Kidney (tissue), 14 donors: ENCODE measurements around the gene GPC1. TPM values are rescaled to one million over a fixed set of nuclear protein-coding genes. Genes with fewer than 3 reads are reported as not detected.
A peak's percentile ranks its signal among the peaks of the same experiment; 100 is the strongest.

Experiments used
- DNase-seq, 5 donors: peaks; one replicate each; pipeline ENCODE4 v3.0.0-alpha.2; 2013 to 2020
- FAIRE-seq: peaks from 2 replicates; lab custom pipeline; 2012; peaks lifted over from hg19 to GRCh38; lab: Jason Lieb, UNC
- H3K27ac ChIP-seq, 2 donors: one replicate each; pipeline ENCODE4 v1.7.0; 2013; ENCODE audit warnings: low read depth in 2 of 2, low read length in 2 of 2, inconsistent platforms in 1 of 2
- H3K27me3 ChIP-seq: one replicate; pipeline ENCODE4 v1.7.1; 2013; ENCODE audit warnings: low read length, inconsistent platforms; ENCODE audit not compliant: control insufficient read depth, insufficient read depth
- H3K36me3 ChIP-seq, 3 donors: one replicate each; pipeline versions ENCODE4 v1.7.0 to v1.7.1; 2013; ENCODE audit warnings: low read length in 3 of 3, control low read depth in 1 of 3, inconsistent platforms in 1 of 3; ENCODE audit not compliant: insufficient read depth in 3 of 3, control insufficient read depth in 2 of 3
- H3K4me1 ChIP-seq, 3 donors: one replicate each; pipeline versions ENCODE4 v1.7.0 to v1.7.1; 2013; ENCODE audit warnings: low read length in 3 of 3, inconsistent platforms in 1 of 3, low read depth in 1 of 3; ENCODE audit not compliant: control insufficient read depth in 2 of 3, insufficient read depth in 2 of 3
- H3K4me3 ChIP-seq, 3 donors: one replicate each; pipeline versions ENCODE4 v1.7.0 to v1.8.1; 2013; ENCODE audit warnings: low read length in 3 of 3, control low read depth in 1 of 3, inconsistent platforms in 1 of 3
- H3K9ac ChIP-seq, 3 donors: one replicate each; pipeline versions ENCODE4 v1.7.0 to v1.7.1; 2013; ENCODE audit warnings: low read length in 3 of 3, control low read depth in 1 of 3, inconsistent platforms in 1 of 3
- H3K9me3 ChIP-seq, 3 donors: one replicate each; pipeline versions ENCODE4 v1.7.0 to v1.7.1; 2013; ENCODE audit warnings: low read length in 3 of 3, control low read depth in 1 of 3, inconsistent platforms in 1 of 3; ENCODE audit not compliant: control insufficient read depth in 2 of 3, insufficient read depth in 1 of 3
- intact Hi-C: fragments of 100-400 bp; cut with DNase I; formaldehyde crosslinking; loops from one replicate; pipeline ENCODE4 v1.11.1; 2022
- polyA plus RNA-seq: library from polyadenylated mRNA; stranded (reverse); fragments of 350-450 nt; fragmentation: Illumina TruSeq; extraction: RNeasy Lipid Tissue Mini Kit (QIAGEN cat#74804); gene quantifications from one replicate; pipeline ENCODE4 v1.2.3, GENCODE V29; 2014; ENCODE audit warnings: low read depth, low replicate concordance; ENCODE audit not compliant: insufficient read depth
- total RNA-seq: library from RNA; stranded (reverse); fragmentation: NEBNext Ultra II Directional; extraction: Animal tissue kit (Norgen Biotek cat#: 25700); gene quantifications from one replicate; pipeline ENCODE4 v1.2.1, GENCODE V29; 2021
- TF ChIP-seq, protein P1 (sequence below): IDR thresholded peaks from 3 replicates; pipeline ENCODE4 v1.5.1; 2012; ENCODE audit warnings: mild to moderate bottlenecking, moderate library complexity, borderline replicate concordance; ENCODE audit not compliant: insufficient read depth; ENCODE audit errors: extremely low read depth
- donor health status: control.
- donor health status: control.
- donor health status: control.
- donor health status: control.
- donor health status: control.
- donor health status: DM: yes; HTN: yes; CAD: no.
- donor health status: Normal renal cell carcinoma (clear cell type).

The GPC1 gene
- total and polyA plus RNA-seq, 2 donors from 2014 or later: 18.4 to 124 TPM

DNA sequence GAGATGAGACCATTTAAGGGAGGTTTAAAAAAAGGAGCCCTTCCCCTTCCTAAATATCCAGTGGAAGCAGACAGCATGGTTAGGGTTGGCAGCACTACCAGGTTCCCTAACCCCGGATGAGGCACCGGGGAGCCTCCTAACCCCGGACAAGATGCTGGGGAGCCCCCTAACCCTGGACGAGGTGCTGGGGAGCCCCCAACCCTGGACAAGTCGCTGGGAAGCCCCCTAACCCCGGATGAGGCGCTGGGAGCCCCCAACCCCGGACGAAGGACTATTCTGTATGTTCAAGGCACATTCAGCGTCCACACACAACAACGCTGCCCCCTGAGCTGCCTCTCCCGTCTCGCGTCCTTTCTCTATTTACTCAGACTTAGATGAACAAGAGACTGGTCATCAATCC is 70.4 kb downstream of the GPC1 start:
- Histone ChIP-seq H3K4me1 (no peaks in the 10 kb centered on the region), H3K27ac (no peak overlapping the region), H3K27me3 (no peaks in the 10 kb centered on the region), H3K4me3 (no peak overlapping the region), H3K9me3 (no peaks in the 10 kb centered on the region), H3K9ac (no peak overlapping the region), H3K36me3 (peaks cover 0 to 6% (median 0%) of the 10 kb centered on the region in 3 donors)
- TF ChIP-seq, protein P1, sequence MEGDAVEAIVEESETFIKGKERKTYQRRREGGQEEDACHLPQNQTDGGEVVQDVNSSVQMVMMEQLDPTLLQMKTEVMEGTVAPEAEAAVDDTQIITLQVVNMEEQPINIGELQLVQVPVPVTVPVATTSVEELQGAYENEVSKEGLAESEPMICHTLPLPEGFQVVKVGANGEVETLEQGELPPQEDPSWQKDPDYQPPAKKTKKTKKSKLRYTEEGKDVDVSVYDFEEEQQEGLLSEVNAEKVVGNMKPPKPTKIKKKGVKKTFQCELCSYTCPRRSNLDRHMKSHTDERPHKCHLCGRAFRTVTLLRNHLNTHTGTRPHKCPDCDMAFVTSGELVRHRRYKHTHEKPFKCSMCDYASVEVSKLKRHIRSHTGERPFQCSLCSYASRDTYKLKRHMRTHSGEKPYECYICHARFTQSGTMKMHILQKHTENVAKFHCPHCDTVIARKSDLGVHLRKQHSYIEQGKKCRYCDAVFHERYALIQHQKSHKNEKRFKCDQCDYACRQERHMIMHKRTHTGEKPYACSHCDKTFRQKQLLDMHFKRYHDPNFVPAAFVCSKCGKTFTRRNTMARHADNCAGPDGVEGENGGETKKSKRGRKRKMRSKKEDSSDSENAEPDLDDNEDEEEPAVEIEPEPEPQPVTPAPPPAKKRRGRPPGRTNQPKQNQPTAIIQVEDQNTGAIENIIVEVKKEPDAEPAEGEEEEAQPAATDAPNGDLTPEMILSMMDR: no peak
- intact Hi-C loops: no loop called here
- FAIRE-seq: no peak
- DNase-seq: peak in 3 of 5 donors; percentile 3 to 45 (median 20)

DNA sequence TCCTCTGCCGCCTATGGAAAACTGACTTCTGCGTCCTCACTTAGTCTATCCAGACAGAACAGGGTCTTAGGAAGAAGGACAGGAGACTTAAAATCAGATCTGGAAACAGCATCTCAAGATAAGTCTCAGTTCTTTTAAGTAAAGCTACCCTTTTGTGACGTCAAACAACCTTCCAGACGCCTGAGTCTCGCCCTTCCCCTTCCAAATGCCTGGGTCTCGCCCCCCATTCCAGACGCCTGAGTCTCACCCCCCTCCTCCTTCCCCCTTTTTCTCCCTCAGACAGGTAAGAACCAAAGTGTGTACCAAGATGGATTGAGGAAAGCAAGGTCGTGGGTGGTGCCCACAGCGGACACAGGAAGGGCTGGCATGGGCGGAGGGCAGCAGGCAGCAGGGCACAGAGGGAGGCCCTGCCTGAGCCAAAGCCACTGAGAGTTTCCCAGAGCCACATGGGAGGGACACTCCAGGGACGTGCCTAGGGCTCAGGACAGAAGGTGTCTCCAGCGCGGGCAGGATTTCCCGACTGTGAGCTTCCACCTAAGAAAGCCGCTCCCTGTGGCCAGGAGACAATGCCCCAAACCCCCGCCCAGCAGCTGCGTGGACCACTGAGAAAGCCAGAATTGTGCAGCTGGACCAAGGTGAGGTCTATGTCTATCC is 71.1 kb downstream of the GPC1 start:
- no peak overlapping the region for H3K9ac ChIP-seq
- TF ChIP-seq, protein P1: no peak
- peaks cover 0 to 8% (median 0%) of the 10 kb centered on the region in 3 donors for H3K36me3 ChIP-seq
- intact Hi-C loops: no loop called here
- no peak overlapping the region for H3K27ac ChIP-seq
- H3K9me3 ChIP-seq: no peaks in the 10 kb centered on the region
- FAIRE-seq: no peak
- H3K4me3 ChIP-seq: no peak overlapping the region
- H3K27me3 ChIP-seq: no peaks in the 10 kb centered on the region
- H3K4me1 ChIP-seq: no peaks in the 10 kb centered on the region
- peak in 1 of 5 donors; percentile 4 for DNase-seq

DNA sequence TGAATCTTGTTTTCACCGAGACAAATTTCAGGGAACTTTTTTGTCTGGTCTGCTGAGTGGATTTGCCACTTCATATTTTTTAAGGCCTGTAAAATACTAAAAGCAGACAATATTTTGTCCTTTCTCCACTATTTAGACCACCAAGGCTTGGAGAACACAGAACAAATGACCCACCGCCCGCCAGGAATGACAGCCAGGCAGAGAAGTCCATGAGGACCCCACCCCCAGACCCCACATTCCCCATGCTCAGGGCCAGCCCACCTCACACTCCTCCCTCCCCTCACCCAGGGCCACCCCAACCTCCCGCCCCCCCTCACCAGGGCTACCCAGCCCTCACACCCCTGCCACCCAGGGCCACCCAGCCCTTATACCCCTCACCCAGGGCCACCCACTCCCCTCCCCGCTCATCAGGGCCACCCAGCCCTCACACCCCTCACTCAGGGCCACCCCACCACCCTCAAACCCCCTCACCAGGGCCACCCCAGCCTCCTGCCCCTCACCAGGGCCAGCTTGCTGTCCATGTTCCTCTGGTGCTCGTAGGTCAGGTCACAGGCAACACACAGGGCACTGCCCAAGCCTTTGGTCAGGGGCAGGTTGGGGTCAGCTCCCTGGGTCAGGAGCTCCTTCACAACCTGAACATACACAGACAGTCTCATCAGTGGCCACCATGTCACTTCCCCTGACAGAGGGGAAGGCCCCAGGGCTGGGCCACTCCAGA is 71.8 kb downstream of the GPC1 start:
- DNase-seq: peak in 3 of 5 donors; percentile 7 to 60 (median 26)
- intact Hi-C loops: no loop called here
- TF ChIP-seq, protein P1: no peak

More for the DNA sequence above, 71.8 kb downstream of the GPC1 start:
- H3K27ac ChIP-seq: no peak overlapping the region
- H3K36me3 ChIP-seq: peaks cover 0 to 8% (median 0%) of the 10 kb centered on the region in 3 donors
- no peaks in the 10 kb centered on the region for H3K4me1 ChIP-seq
- H3K9ac ChIP-seq: no peak overlapping the region
- FAIRE-seq: no peak
- H3K4me3 ChIP-seq: no peak overlapping the region
- no peaks in the 10 kb centered on the region for H3K27me3 ChIP-seq
- no peaks in the 10 kb centered on the region for H3K9me3 ChIP-seq
